Fibroblast of skin of abdomen (primary cell): Measurements from ENCODE around the gene CRY2.

ENCODE experiments used
- DNase-seq: peaks from one replicate; pipeline ENCODE4 v3.0.0-alpha.2; 2013

CRY2 gene

DNA sequence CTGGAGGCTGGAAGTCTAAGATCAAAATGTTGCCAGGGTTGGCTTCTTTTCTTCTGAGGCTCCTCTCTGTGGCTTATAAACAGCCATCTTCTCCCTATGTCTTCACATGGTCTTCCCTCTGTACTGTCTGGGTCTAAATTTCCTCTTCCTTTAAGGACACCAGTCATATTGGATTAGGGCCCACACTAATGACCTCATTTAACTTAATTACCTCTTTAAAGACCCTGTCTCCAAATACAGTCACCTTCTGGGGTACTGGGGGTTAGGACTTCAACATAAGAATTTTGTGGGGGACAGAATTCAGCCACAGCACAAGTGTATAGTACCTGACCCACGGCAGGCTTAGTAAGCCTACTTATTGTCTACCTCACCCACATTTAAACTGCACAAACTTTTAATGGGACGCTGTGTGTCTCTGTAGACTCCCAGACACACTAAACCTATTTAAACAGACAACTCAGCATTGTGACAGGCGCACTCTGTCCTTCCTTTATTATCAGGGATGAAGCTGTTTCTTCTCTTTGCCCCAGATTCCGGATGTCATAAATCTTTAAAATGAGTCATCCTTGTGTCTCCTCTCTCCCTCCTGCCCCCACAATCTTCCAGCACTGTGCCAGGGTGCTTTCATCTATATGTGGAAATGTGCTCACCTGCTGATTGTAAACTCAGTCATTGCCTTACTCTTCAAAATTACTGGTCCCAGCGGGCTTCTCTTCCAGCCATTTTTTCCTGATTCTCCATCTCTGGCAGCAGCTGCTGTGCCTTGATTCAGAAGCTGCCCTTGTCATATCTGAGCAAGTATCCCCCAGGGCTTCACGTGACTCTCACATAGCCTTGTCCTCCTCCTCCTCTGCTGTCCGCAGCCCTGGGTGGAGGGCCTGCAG, 32.8 kb downstream of the CRY2 start:
- DNase-seq: peak; percentile 25

- no peak for DNase-seq
Observed at GRCh38 chr11:45880772-45881570, 33.7 kb downstream of the CRY2 start.

DNA sequence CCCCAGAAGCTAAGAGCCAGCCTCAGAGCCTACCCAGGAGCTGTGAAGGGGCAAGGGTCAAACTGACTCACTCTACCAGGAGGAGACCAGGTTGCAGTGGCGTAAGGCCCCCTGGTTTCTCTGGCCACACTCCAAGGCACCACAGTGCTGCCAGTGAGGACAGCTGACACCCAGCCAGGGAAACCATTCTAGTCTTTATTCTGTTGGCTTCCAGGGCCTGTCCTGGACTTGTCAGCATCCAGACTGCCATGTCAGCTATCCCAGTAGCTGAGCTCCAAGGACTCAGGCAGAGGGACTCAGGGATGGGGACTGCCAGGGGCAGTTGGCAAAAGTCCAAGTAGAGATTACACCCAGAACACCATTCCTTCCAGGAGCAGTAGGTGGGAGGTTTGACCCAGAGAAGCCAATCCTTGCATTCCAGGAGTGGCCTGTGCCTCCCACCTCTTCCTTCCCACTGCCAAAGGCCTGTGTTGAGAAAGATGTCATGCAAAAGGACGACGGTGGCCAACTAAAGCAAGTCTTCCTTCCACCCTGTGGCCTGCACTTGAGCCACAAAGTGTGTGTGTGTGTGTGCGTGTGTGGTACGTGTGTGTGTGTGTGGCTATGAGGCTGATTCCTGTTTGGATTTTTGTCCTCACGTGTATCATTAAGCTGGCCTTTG, 34.6 kb downstream of the CRY2 start:
- DNase-seq: no peak

GRCh38 chr11:45884596-45885185, 37.4 kb downstream of the CRY2 start:
- no peak for DNase-seq

- peak; percentile 23 for DNase-seq
Observed at GRCh38 chr11:45885274-45885920, 38.1 kb downstream of the CRY2 start, which contains the start of gene MAPK8IP1. TSS of gene MAPK8IP1 (plus strand) at chr11:45885651. CDS start at chr11:45885821, 170 bp downstream.

- DNase-seq: no peak
Observed at GRCh38 chr11:45885921-45886721, 38.8 kb downstream of the CRY2 start.

- DNase-seq: no peak
Observed at GRCh38 chr11:45886816-45887520, 39.7 kb downstream of the CRY2 start.

DNA sequence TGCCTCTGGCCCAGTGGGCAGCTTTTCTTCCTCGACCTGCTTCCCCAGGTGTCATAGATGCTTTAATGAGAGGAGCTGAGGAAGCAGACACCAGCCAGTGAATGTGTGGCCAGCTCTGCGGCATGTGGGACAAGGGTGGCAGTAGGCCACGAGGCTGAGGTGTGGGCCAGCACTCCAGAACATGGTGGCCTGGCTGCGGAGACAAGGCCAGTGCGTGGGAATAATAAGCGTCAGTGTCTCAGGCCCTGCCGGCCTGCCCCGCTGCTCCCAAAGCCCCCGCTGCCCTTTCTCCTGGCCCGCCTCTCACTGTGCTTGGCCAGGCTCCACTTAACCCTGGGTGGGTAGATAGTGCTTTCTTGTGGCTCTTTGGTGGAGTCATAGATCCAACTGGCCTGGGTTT, 40.3 kb downstream of the CRY2 start:
- no peak for DNase-seq

GRCh38 chr11:45889555-45889954, 42.3 kb downstream of the CRY2 start:
- DNase-seq: no peak

GRCh38 chr11:45889966-45890365, 42.7 kb downstream of the CRY2 start:
- no peak for DNase-seq

GRCh38 chr11:45890886-45891550, 43.7 kb downstream of the CRY2 start:
- no peak for DNase-seq

- no peak for DNase-seq
Observed at GRCh38 chr11:45892856-45893255, 45.6 kb downstream of the CRY2 start.

DNA sequence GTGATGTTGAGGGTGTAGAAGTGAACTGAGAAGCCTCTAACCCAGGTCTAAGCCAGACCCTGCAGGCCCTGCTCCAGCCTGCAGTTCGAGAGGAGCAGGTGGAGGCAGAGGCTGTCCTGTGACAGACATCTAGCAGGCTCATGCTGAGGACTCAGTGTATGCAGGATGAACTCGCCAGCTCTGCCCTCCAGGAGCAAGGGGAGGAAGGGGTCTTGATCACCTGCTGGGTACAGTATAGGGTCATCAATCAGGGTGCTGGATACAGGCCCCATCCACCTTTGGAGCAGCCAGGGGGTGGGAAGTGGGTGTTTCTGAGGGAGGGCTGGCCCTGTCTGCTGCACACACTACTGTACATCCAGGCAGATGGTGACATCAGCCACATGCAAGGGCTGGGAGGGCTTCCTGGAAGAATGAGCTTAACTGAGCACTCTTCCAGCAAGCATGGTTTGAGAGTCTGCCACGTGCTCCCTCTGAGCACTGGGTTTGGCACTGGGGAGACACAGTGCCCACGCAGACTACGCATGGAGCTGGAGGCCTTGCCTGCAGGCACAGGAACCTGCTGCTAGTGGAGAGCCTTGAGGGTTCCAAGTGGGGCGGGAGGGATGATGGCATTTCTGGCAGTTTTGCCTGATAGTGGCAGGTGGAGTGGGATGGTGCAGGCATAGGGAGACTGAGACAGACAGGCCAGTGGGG, 47.4 kb downstream of the CRY2 start:
- DNase-seq: no peak

- DNase-seq: no peak
Observed at GRCh38 chr11:45895553-45896259, 48.4 kb downstream of the CRY2 start.

GRCh38 chr11:45896422-45896984, 49.2 kb downstream of the CRY2 start:
- DNase-seq: no peak

- no peak for DNase-seq
Observed at GRCh38 chr11:45897556-45897955, 50.3 kb downstream of the CRY2 start.

DNA sequence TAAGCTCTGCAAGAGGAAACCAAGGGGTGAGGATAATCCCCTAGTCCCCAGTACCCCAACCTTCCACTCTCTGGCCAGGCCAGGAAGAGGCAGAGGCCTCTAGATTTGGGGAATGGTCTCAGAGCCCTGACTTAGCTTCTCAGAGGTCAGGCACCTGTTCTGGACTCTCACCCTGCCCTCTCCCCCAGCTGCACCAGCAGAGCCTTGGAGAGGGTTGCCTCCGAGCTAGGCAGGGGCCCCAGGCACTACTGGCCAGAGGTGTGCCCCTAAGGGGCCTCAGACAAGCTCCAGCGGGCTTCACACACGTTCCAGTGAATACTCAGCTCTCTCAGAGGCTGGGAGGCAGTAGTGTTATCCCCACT, 51.8 kb downstream of the CRY2 start:
- DNase-seq: no peak

- peak; percentile 86 for DNase-seq
Observed at GRCh38 chr11:45899448-45900174, 52.3 kb downstream of the CRY2 start.
